ENCODE results near the gene CIROP.

GRCh38 chr14:23125011-23125410 lies 20.2 kb upstream of the CIROP start:
- TF ChIP-seq CTCF (IDR thresholded peaks at IDR 0.05): no peak
- TF ChIP-seq EZH2 (IDR thresholded peaks at IDR 0.05; ENCODE audit: borderline replicate concordance, insufficient read depth, low read depth, low read length, poor library complexity, severe bottlenecking): no peak
